Measurements from ENCODE around the gene MVP.
"Not testable (repeated sequence)": the region's sequence is repeated elsewhere in the genome, so short reads cannot be mapped to it uniquely, and the experiment has no call there.

MVP gene

DNA sequence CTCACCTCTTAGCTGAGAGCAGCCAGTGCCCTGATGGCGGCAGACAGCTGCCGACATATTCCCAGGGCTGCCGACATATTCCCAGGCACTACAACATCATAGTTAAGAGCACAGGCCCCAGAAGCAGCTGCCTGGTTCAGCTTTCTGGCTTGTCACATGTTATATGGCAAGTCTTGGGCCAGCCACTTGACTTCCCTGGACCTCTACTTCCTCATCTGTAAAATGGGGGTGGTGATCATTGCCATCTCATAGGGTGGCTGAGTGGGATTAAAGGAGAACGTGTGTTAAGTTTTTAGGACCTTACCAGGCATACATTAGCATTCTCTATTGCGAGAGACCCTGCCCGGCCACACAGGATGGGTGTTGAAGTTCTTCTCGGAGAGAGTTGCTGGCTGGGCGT, 23.7 kb downstream of the MVP start:
- no peak for DNase-seq (ENCODE audit: low spot score)

DNA sequence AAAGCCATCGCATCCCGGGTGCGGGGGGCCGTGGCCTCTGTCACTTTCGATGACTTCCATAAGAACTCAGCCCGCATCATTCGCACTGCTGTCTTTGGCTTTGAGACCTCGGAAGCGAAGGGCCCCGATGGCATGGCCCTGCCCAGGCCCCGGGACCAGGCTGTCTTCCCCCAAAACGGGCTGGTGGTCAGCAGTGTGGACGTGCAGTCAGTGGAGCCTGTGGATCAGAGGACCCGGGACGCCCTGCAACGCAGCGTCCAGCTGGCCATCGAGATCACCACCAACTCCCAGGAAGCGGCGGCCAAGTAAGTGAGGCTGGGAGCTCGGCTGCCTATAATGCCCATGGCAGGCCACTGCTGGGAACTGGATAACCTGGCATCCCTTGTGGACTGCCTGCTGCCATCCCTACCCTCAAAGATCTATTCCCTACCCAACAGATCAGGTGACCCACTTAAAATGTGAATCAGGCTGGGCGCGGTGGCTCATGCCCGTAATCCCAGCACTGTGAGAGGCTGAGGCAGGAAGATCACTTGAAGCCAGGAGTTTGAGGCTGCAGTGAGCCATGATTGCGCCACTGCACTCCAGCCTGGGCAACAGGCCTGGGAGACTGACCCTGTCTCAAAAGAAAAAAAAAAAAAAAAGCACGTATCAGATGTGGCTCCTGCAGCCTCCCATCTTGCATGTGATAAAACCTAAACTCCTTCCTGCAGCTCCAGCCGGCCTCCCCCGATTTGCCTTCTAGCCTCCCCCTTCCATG, 24.5 kb downstream of the MVP start:
- no peak for DNase-seq (ENCODE audit: low spot score)

DNA sequence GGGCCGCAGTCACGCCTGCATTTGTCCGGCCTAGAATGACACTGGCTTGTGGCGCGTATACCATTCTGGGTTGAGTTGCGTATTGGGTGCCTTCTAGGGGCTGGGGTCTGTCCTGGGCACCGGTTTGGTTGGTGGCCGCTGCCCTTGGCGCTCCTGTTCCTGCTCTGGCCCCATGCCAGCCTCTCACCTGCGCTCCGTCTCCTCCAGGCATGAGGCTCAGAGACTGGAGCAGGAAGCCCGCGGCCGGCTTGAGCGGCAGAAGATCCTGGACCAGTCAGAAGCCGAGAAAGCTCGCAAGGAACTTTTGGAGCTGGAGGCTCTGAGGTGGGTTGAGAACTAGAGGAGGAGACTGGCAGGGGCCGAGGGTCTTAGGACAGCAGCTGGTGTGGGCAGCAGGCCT, 25.4 kb downstream of the MVP start:
- DNase-seq (ENCODE audit: low spot score), result no peak

DNA sequence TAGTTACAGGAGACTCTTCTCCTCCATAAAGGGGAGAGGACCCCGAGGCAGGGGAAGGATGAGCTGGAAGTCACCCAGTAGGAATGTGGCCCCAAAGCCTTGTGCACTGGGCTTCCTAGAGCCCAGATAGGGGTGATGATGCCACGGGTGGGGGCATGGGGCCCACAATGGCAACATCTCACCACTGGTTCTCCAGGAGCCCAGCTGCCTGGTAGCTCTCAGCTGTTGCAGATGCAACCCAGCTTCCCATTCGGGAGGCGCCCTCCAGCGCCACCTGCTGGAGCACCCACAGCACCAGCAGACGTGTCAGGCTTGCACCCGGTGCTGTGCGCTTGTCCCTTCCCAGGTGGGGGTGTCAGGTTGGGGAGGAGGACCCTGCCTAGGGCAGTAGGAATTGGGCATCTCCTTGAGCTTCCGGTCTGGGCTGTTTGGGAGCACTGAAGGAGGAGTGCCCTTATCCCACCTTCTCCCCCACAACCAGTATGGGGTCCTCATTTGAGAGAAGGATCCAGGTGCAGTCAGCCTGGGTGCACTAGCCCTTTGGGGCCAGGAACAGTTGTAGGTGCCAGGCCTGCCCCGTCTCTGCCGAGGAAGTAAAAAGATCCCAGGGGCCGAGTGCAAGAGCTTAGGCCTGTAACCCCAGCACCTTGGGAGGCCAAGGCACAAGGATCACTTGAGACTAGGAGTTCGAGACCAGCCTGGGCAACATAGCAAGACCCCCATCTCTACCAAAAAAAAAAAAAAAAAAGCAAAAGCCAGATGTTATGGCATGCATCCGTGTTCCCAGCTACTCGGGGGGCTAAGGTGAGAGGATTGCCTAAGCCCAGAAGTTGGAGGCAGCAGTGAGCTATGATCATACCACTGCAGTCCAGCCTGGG, 28.4 kb downstream of the MVP start:
- DNase-seq (ENCODE audit: low spot score), result peak; percentile 79

DNA sequence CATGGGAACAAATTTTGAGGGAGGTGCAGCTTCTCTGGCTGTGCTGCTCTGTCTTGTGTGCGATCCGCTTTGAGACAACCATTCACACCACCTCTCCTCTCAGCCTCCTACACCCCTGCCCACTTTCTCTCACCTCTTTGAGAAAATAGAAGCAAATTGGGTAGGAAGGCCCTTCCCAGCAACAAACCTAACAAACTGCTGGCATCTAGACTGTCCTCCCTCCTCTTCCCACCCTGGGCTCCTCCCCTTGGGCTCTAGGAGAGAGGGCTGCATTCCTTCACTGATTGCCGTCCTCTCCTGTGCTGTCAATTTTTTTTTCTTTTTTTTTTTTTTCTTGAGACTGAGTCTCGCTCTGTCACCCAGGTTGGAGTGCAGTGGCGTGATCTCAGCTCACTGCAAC, 29.2 kb downstream of the MVP start:
- DNase-seq (ENCODE audit: low spot score), result no peak

DNA sequence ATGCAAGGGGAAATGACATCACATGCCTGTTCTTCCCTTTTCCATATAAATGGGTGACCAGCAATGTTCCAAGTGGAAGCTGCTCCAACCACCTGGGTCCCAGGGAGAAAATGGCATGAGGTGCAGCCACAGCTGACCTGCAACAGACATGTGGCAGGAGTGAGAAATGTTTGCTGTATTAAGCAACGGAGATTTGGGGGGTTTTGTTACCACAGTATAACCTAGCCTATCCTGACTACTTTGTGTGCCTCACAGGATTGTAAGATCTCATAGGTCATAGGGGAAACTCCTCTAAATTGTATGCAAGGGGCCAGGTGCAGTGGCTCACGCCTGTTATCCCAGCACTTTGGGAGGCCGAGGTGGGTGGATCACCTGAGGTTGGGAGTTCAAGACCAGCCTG, 30.7 kb downstream of the MVP start:
- DNase-seq (ENCODE audit: low spot score), result no peak

DNA sequence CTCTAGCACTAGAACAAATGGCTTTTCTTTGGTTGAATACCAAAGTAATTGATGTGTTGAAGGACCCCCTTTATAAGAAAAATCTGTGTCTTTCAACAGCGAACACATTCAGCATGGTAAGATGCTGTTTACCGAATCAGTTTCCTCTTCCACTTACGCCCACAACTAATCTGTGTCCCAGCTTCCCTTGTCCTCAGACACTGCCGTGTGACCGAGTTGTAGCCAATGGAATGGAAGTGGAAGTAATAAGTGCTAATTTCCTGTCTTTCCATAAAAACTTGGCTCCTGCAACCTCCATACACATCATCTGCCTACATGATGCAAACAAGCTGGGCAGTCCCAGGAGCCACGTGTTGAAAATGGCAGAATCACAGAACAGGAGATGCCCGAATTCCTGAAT, 32.4 kb downstream of the MVP start:
- DNase-seq (ENCODE audit: low spot score), result peak; percentile 58

DNA sequence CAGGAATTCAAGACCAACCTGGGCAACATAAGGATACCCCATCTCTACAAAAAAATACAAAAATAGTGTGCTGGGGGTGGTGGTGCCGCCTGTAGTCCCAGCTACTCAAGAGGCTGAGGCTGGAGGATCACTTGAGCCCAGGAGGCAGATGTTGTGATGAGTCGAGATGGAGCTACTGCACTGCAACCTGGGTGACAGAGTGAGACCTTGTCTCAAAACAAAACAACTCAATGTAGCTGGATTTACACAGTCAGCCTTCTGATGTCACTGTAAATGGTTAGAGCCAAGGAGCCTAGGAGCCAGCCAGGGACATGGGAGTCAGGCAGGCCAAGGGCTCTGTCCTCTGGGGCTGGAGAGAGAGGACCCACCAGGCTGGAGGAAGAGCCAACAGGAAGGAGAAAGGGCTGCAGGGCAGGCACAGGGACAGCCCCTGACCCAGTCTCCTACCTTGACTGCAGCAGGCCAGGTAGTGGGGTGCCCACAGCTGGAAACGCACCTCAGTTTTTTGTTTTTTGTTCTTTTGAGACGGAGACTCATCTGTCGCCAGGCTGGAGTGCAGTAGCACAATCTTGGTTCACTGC, 34.3 kb downstream of the MVP start:
- no peak for DNase-seq (ENCODE audit: low spot score)

DNA sequence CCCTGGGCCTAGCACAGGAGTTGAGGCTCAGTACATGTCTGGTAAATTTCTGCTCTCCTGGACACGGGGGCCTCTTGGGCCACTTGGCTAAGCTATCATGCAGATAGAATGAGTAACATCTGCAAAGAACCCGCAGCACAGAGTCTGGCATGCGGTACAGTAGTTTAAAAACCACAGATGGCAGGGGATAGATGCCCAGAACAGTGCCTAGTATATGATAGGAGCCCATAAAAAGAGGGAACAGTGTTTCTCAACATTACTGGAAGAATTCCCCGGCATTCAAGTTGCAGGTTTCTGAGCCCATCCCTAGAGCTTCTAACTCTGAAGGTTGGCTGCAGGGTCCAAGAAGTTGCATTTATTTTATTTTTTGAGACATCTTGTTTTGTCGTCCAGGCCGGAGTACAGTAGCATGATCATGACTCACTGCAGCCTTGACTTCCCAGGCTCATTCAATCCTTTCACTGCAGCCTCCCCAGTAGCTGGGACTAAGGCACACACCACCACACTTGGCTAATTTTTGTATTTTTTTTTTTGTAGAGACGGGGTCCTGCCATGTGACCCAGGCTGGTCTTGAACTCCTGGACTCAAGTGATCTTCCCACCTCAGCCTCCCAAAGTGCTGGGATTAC, 37.0 kb downstream of the MVP start:
- DNase-seq (ENCODE audit: low spot score), result peak; percentile 67

DNA sequence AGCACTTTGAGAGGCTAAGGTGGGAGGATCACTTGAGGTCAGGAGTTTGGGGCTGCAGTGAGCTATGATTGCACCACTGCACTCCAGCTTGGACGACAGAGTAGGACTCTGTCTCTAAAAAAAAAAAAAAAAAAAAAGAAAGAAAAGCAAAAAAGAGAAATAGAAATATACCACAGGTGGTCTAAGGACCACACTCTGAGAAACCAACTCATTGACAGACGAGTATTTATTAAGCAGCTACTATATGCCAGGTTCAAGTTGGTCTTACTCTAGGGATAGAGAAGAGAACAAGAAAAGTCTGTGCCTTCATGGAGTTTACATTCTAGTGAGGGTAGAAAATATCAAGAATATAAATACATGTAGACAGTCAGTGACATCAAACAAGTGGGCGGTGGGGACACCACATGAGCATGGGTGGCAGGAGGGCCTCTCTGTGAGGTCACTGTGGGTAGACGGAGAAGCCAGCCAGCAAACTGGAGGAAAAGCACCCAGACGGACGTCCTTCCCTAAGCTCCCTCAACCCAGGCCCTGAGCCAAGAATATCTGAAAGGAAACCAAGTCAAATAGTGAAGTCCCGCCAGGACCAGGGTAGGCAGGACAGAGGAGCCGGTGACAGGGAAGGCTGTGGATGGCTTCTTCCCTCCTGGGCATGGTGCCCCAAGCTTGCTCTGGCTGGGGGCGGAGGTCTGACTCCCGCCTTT, 38.0 kb downstream of the MVP start:
- DNase-seq (ENCODE audit: low spot score), result no peak

DNA sequence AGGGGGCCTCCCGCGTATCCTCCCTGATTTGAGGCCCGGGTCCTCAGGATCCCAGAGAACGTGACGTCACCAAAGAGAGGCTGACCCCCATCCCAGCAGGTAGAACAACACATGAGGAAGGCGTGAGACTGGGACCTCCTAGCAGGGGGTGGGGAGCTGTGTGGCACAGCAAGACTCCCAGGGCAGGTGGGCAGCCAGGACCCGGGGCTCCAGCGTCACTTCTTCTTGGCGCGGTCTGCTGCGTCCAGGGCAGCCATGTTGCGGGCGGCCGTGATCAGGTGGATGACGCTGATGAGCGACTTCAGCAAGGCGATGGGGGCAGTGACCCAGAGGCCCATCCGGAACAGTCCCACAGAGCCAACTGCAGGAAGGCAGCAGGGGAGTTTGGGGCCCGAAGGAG, 38.7 kb downstream of the MVP start:
- no peak for DNase-seq (ENCODE audit: low spot score)

DNA sequence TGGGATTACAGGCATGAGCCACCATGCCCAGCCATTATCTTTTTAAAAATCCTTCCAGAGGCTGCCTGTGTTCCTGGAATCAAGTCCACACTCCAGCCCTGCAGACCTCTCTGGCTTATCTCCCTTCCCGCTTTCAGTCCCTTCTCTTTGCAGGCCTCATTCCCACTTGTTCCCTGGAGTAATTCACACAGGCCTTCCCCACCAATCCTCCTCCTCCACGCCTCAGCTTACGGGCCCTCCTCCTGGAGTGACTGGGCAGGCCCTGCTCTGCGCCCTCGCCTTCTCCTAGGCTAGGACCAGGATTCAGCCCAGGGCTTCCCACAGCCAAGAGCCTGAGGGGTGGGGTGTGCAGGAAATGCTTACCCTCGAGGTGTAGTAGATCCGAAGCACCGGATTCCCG, 40.0 kb downstream of the MVP start:
- DNase-seq (ENCODE audit: low spot score), result no peak

DNA sequence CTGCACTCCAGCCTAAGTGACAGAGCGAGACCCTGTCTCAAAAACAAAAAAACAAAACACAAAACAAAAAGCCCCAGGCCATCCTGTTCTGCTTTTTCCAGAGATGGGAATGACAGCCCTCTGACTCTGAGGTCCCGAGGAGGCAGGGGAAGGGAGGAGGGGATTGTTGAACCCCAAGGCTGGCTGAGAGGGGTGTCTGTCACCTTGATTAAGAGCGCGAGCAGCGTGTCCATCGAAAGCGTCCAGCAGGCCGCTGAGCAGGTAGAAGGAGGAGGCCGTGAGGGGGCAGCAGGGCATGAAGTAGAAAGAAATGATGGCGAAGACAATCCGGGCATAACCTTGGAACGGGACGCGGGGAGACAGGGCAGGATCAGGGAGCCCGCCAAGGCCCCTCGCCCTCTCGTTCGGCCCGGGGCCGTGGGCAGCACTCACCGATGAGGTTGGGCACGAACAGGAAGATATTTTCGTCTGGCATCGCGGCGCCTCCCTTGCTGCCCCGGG, 42.2 kb downstream of the MVP start:
- peak; percentile 32 for DNase-seq (ENCODE audit: low spot score)

DNA sequence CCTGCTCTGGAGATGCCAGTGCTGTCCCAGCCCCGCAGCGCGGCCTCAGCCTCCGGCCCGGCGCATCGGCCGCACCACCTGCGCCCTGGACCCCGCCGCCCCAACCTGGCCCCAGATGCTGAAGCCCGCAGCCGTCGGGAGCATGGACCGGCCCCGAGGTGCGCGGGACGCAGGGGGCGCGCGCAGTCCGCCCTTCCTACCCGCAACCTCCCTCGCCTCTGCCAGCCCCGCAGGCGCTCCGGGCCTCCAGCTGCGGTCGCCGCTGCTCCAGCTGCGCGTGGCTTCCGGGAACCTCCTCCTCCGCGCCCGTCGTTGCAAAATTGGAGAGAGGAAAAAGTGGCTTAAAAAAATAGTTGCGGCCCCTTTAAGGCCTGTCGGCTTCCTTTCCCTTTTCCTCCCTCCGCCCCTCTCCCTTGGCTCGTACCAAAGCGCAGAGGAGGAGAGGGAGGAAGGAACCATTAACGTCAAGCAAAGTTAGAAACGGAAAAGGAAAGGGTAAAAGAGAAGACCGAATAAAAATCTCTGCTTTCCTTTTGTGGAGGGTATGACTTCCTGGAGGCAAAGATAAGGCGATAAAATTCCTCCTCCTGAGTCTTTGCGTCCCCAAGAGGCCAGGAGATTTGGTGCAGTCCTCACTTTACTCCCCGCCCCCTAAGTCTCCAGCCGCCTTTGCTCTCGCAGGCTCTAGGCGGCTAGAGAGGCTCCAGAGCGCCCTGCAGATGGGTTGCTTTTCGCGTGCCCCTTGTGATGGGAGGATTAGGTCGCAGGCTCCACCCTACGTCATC, 42.8 kb downstream of the MVP start, which contains the start of gene CDIPT:
Gene CDIPT, minus strand, starts transcription at position 343 of the 785 bp plus-strand sequence. CDS start 369 bp downstream, outside the sequence.
- DNase-seq (ENCODE audit: low spot score), result peak; percentile 96

DNA sequence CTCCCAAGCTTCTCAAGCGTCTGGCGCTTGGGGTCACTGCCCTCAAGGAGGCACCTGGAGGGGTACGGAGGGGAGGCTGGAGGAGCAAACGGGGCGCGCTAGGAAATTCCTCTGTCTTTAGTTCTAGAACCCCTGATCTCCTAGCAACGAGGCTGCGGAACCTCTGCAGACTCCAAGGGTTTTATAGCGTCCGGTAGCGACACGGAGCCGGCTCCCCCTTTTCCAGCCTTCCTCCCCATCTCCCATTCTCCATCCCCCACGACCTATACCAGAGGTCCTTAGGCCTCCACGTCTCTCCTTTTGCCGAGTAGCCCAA, 43.4 kb downstream of the MVP start:
- no peak for DNase-seq (ENCODE audit: low spot score)

DNA sequence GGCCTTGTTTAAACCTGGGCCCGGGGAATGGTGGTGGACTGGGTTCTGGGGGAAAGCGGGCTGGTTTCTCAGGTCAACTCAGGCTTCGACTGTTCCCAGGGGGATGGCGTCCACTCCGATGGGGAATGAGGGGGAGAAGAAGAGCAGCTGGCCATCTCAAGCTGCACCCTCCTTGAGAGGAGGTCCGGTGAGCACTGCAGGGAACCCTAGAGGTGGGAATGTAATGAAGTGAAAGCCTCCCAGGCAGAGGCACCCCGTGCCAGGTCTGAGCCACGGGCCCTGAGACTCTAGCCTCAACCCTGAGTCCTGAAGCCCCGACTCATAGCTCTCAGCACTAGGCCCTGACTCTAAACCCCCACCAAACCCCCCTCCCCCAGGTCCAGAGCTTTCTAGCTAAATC, 43.9 kb downstream of the MVP start:
- DNase-seq (ENCODE audit: low spot score), result no peak

DNA sequence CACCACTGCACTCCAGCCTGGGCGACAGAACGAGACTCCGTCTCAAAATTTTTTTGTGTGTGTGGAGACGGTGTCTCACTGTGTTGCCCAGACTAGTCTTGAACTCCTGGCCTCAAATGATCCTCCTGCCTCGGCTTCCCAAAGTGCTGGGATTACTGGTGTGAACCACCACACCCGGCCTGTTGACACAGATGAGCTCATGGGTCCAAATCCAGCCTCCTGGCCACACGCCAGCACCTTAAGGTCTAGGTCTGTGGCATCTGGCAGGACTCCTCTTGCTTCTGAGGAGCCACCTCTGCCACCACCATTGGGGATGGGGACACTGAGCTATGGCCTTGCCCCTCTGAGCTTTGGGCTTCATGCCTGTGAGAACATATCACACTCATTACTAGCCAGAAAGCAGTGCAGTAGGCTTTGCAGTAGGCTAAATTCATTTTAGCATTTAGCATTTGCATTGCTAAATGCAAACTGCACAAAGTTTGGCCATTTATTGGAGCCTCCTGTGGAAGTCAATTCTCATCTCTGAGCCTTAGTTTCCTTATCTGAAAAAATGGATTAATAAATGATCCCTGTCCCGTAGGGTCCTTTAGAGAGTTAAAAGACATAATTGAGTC, 48.2 kb downstream of the MVP start:
- DNase-seq (ENCODE audit: low spot score), result no peak

DNA sequence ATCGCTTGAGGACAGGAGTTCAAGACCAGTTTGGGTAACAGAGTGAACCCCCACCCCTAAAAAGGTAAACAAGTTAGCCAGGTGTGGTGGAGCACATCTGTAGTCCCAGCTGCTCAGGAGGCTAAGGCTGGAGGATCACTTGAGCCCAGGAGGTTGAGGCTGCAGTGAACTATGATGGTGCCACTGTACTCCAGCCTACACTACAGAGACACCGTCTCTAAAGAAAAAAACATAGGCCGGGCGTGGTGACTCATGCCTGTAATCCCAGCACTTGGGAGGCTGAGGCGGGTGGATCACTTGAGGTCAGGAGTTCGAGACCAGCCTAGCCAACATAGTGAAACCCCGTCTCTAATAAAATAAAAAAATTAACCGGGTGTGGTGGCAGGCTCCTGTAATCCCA, 48.8 kb downstream of the MVP start:
- DNase-seq (ENCODE audit: low spot score), result not testable (repeated sequence)

DNA sequence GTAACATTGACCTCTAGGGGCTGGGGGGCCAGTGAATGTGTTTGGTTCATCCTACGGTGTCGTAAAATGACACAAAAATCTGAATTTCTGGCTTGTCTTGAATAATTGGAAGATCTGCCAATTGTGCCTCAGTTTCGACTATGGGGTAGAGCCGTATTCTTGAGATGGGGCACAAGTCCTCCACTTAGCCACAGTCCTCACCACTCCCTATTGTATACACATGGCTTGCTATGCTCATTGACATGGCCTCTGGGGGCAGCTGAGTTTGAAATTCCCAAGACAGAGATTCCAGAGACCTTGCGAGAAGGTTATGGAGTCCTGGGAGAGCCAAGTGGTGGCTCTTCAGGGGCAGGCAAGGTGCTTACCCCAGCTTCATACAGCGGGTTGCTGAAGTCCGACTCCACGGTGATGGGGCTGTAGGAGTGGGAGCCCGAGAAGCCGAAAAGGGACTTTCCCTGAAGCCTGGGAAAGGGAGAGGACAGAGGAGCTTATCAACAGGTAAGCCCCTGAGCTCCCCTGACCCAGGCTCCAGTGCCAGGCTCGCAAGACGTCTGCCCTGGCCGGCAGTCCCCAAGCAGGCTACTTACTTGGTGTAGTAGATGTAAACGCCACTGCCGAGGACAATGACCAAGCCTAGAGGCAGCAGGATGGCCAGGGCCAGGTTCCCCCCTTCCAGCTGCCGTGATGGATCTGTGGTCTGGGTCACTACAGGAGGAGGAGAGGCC, 51.7 kb downstream of the MVP start:
- no peak for DNase-seq (ENCODE audit: low spot score)

DNA sequence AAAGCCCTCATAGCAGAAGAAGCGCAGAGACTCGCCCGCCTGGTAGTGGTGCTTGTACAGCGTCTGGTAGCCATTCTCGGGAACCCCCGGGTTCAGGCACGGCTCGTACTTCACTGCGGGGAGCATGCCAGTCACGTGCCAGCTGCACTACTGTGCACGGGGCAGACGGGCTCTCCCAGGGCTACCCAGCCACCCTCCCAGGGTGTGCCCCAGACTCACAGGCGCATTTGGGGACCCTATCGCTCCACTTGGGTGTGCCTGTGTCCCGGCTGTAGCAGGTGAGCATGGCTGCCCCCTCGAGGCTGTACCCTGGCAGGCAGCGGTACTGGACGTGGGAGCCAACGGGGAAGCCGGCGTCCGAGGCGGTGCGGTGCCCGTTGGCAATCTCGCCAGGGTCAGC, 53.1 kb downstream of the MVP start:
- DNase-seq (ENCODE audit: low spot score), result no peak
